Brain pericyte (primary cell): ENCODE data around the gene ZBTB16.

ENCODE experiments used
- DNase-seq: peaks from one replicate; pipeline ENCODE4 v3.0.0-alpha.2; 2012; ENCODE audit warnings: low read depth, low spot score

Gene ZBTB16

GRCh38 chr11:114064216-114064615 is 4.7 kb downstream of the ZBTB16 start:
- no peak for DNase-seq

GRCh38 chr11:114065094-114065493 is 5.6 kb downstream of the ZBTB16 start:
- DNase-seq: no peak

- DNase-seq: no peak
Observed at GRCh38 chr11:114066046-114066648, 6.6 kb downstream of the ZBTB16 start.

GRCh38 chr11:114068327-114068726 is 8.8 kb downstream of the ZBTB16 start:
- DNase-seq: no peak

GRCh38 chr11:114070464-114071139 is 11.1 kb downstream of the ZBTB16 start:
- no peak for DNase-seq

GRCh38 chr11:114073007-114073827 is 13.7 kb downstream of the ZBTB16 start:
- no peak for DNase-seq

- DNase-seq: no peak
Observed at GRCh38 chr11:114073828-114074381, 14.4 kb downstream of the ZBTB16 start.

GRCh38 chr11:114074546-114075343 is 15.2 kb downstream of the ZBTB16 start:
- DNase-seq: no peak

- DNase-seq: no peak
Observed at GRCh38 chr11:114075344-114075610, 15.8 kb downstream of the ZBTB16 start.

- DNase-seq: no peak
Observed at GRCh38 chr11:114075891-114076441, 16.5 kb downstream of the ZBTB16 start.

GRCh38 chr11:114076921-114077331 is 17.4 kb downstream of the ZBTB16 start:
- DNase-seq: no peak

GRCh38 chr11:114077482-114078305 is 18.2 kb downstream of the ZBTB16 start:
- no peak for DNase-seq

- DNase-seq: no peak
Observed at GRCh38 chr11:114078423-114078822, 18.9 kb downstream of the ZBTB16 start.

GRCh38 chr11:114079511-114080065 is 20.1 kb downstream of the ZBTB16 start:
- peak; percentile 54 for DNase-seq

GRCh38 chr11:114080219-114080618 is 20.7 kb downstream of the ZBTB16 start:
- DNase-seq: no peak

- no peak for DNase-seq
Observed at GRCh38 chr11:114080769-114081168, 21.3 kb downstream of the ZBTB16 start.

GRCh38 chr11:114081641-114082414 is 22.3 kb downstream of the ZBTB16 start:
- no peak for DNase-seq

- DNase-seq: no peak
Observed at GRCh38 chr11:114082415-114082748, 22.9 kb downstream of the ZBTB16 start.

- no peak for DNase-seq
Observed at GRCh38 chr11:114082767-114083181, 23.3 kb downstream of the ZBTB16 start.
